ENCODE results near the gene METTL13.

METTL13 gene

GRCh38 chr1:171802207-171802606, 20.7 kb downstream of the METTL13 start:
- DNase-seq (ENCODE audit: low read depth in 3 of 3, low spot score in 1 of 3) = no peak

GRCh38 chr1:171803045-171803444, 21.6 kb downstream of the METTL13 start:
- DNase-seq (ENCODE audit: low read depth in 3 of 3, low spot score in 1 of 3) = no peak

GRCh38 chr1:171803461-171804022, 22.1 kb downstream of the METTL13 start:
- DNase-seq (ENCODE audit: low read depth in 3 of 3, low spot score in 1 of 3) = no peak

- DNase-seq (ENCODE audit: low read depth in 3 of 3, low spot score in 1 of 3) = no peak
Measured at GRCh38 chr1:171805395-171806115, 24.1 kb downstream of the METTL13 start.

- DNase-seq (ENCODE audit: low read depth in 3 of 3, low spot score in 1 of 3) = no peak
Measured at GRCh38 chr1:171807556-171807955, 26.1 kb downstream of the METTL13 start.

- no peak for DNase-seq (ENCODE audit: low read depth in 3 of 3, low spot score in 1 of 3)
Measured at GRCh38 chr1:171809834-171810233, 28.4 kb downstream of the METTL13 start.

GRCh38 chr1:171811672-171812071, 30.2 kb downstream of the METTL13 start:
- DNase-seq (ENCODE audit: low read depth in 3 of 3, low spot score in 1 of 3) = no peak

- DNase-seq (ENCODE audit: low read depth in 3 of 3, low spot score in 1 of 3) = no peak
Measured at GRCh38 chr1:171814692-171815091, 33.2 kb downstream of the METTL13 start.

GRCh38 chr1:171816300-171816901, 34.9 kb downstream of the METTL13 start:
- no peak for DNase-seq (ENCODE audit: low read depth in 3 of 3, low spot score in 1 of 3)

GRCh38 chr1:171817511-171818265, 36.2 kb downstream of the METTL13 start:
- no peak for DNase-seq (ENCODE audit: low read depth in 3 of 3, low spot score in 1 of 3)

GRCh38 chr1:171819946-171820345, 38.5 kb downstream of the METTL13 start:
- DNase-seq (ENCODE audit: low read depth in 3 of 3, low spot score in 1 of 3) = no peak

- no peak for DNase-seq (ENCODE audit: low read depth in 3 of 3, low spot score in 1 of 3)
Measured at GRCh38 chr1:171826973-171827372, 45.5 kb downstream of the METTL13 start.

- no peak for DNase-seq (ENCODE audit: low read depth in 3 of 3, low spot score in 1 of 3)
Measured at GRCh38 chr1:171828794-171829193, 47.3 kb downstream of the METTL13 start.

- DNase-seq (ENCODE audit: low read depth in 3 of 3, low spot score in 1 of 3) = no peak
Measured at GRCh38 chr1:171833091-171833825, 51.8 kb downstream of the METTL13 start.

- DNase-seq (ENCODE audit: low read depth in 3 of 3, low spot score in 1 of 3) = no peak
Measured at GRCh38 chr1:171834821-171835220, 53.4 kb downstream of the METTL13 start.

GRCh38 chr1:171835891-171836290, 54.4 kb downstream of the METTL13 start:
- DNase-seq (ENCODE audit: low read depth in 3 of 3, low spot score in 1 of 3) = no peak

- DNase-seq (ENCODE audit: low read depth in 3 of 3, low spot score in 1 of 3) = peak; percentile 40 to 72 (median 67)
Measured at GRCh38 chr1:171841050-171841910, 59.8 kb downstream of the METTL13 start, which contains the start of gene DNM3. Gene DNM3, plus strand, starts transcription at chr1:171841498. Its CDS starts 159 bp downstream, at chr1:171841657.

- no peak for DNase-seq (ENCODE audit: low read depth in 3 of 3, low spot score in 1 of 3)
Measured at GRCh38 chr1:171841931-171842761, 60.7 kb downstream of the METTL13 start.

GRCh38 chr1:171844381-171844780, 62.9 kb downstream of the METTL13 start:
- no peak for DNase-seq (ENCODE audit: low read depth in 3 of 3, low spot score in 1 of 3)

Data from stimulated activated CD4-positive, alpha-beta T cell treated with anti-CD3 and anti-CD28 coated beads, TNF-alpha, amount 100 ng/mL, for 1 hour (primary cell).